Measurements from ENCODE around the gene HSPB1.

Gene HSPB1

GRCh38 chr7:76261931-76262330 is 40.5 kb upstream of the HSPB1 start:
- H3K4me3 ChIP-seq (ENCODE audit: low read depth, low read length), result no peak overlapping the region
- DNase-seq (ENCODE audit: low read depth), result no peak
- no peak for TF ChIP-seq CTCF (IDR thresholded peaks at IDR 0.05; ENCODE audit: control insufficient read depth, extremely low read depth, insufficient read depth)

GRCh38 chr7:76262683-76263402 is 39.6 kb upstream of the HSPB1 start:
- peak; percentile 25 for DNase-seq (ENCODE audit: low read depth)
- peak; percentile 73 for TF ChIP-seq CTCF (IDR thresholded peaks at IDR 0.05; ENCODE audit: control insufficient read depth, extremely low read depth, insufficient read depth)
- no peak overlapping the region for H3K4me3 ChIP-seq (ENCODE audit: low read depth, low read length)

GRCh38 chr7:76265299-76265698 is 37.2 kb upstream of the HSPB1 start:
- H3K4me3 ChIP-seq (ENCODE audit: low read depth, low read length), result no peak overlapping the region
- TF ChIP-seq CTCF (IDR thresholded peaks at IDR 0.05; ENCODE audit: control insufficient read depth, extremely low read depth, insufficient read depth), result no peak
- no peak for DNase-seq (ENCODE audit: low read depth)

GRCh38 chr7:76267107-76267893 is 35.2 kb upstream of the HSPB1 start:
- DNase-seq (ENCODE audit: low read depth), result no peak
- peak overlapping the region; percentile 23; the same call in 1 of the 2 replicates for H3K4me3 ChIP-seq (ENCODE audit: low read depth, low read length)
- no peak for TF ChIP-seq CTCF (IDR thresholded peaks at IDR 0.05; ENCODE audit: control insufficient read depth, extremely low read depth, insufficient read depth)

- TF ChIP-seq CTCF (IDR thresholded peaks at IDR 0.05; ENCODE audit: control insufficient read depth, extremely low read depth, insufficient read depth), result no peak
- H3K4me3 ChIP-seq (ENCODE audit: low read depth, low read length), result no peak overlapping the region
- DNase-seq (ENCODE audit: low read depth), result no peak
These were observed 34.6 kb upstream of the HSPB1 start for GRCh38 chr7:76267894-76268183.

GRCh38 chr7:76268376-76268775 is 34.1 kb upstream of the HSPB1 start:
- DNase-seq (ENCODE audit: low read depth), result no peak
- no peak for TF ChIP-seq CTCF (IDR thresholded peaks at IDR 0.05; ENCODE audit: control insufficient read depth, extremely low read depth, insufficient read depth)
- no peak overlapping the region for H3K4me3 ChIP-seq (ENCODE audit: low read depth, low read length)
